Stimulated activated CD8-positive, alpha-beta memory T cell treated with anti-CD3 and anti-CD28 coated beads, Interleukin-4, amount 100 ng/mL, for 1 hour (primary cell): ENCODE results near the gene PRKCA.
A peak's percentile ranks its signal among the peaks of the same experiment; 100 is the strongest.

Experiments used
- DNase-seq, 2 donors: peaks; one replicate each; pipeline ENCODE4 v3.0.0-alpha.2; 2020; ENCODE audit warnings: low read depth in 2 of 2, low spot score in 1 of 2

PRKCA gene

GRCh38 chr17:66638707-66639479 lies 336.5 kb downstream of the PRKCA start:
- no peak for DNase-seq

DNA sequence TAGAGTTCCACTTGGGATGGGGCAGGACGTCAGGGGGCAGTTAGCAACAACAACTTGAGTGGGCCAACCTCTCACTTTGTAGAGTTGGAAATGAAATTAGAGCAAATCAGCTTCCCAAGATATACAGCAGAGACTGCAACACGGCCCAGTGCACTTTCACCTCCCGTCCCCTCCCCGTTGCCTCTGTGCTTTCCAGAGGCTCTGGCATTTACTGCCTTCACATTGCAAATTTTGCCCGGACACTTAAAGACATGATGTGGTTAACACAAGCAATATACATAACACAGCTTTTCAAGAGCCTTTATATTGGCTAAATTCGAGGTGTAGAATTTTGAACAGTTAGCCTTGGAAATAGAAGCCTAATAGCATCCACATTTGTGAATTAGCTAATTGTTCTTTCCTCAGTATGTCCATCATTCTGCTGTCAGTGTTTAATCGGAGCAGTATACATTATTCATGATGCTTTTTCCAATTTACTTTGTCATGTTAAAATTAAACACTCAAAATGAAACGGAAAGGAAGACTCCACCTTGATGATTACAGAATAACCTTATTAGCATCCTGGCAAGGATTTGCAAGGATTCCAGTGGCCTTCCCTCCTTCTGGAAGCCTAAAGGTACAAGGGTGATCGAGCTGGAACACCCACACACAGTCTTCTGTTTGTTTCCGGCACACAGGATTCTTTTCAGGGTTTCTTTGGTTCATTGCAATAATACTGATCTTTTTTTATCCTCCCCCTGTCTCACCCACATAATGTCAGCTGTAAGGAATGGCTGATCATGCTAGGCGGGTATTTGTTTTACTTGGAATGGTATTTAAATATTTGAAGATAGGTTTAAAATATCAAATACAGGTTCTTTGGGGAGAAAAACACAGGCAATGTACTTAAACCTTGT lies 341.6 kb downstream of the PRKCA start:
- DNase-seq: no peak

DNA sequence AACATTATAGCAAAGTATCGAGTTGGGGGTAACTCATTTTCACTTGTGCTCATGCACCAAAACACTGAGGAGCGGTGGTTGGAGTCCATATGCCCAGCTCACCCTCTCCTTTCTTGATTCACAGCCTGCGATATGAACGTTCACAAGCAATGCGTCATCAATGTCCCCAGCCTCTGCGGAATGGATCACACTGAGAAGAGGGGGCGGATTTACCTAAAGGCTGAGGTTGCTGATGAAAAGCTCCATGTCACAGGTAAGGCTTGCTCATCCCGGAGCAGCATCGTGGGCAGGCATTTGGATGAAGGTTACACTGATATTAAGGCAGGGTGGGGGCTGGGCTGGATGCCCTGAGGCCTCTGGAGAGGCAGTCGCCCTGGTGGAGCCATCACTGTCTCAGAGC lies 342.8 kb downstream of the PRKCA start:
- no peak for DNase-seq

GRCh38 chr17:66647391-66647983 lies 345.1 kb downstream of the PRKCA start:
- no peak for DNase-seq

DNA sequence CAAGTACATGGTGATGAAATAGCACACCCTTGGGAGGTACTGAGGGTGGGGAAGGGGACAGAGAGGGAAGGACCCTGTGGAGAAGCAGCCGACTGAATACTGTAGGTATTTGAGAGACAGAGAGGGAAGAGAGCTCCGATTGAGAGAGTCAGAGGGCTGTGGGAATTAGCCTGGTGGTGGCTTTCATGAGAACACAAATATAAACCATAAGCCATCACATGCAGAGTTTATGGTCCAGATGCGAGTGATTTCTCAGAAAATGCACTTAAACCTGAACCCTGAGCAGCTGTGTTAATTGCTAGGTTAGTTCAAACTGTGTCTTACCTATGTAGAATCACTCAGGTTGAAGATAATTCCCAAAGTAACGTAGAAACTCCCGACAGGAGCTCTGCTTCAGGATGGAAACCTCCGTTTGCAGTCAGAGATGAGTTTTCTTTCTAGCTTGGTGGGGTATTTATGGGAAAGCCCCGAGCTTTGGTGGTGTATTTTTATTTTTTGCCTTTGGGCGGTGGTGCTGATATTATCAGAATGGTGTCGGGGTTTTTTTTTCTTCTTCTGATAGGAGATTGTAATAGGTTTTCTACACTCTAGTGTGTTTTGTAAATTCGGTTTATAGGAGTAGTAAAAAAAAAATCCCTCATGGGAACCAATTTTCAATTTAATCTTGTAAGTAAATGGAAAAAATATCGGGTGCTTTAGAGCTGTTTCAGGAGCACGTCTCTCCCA lies 347.6 kb downstream of the PRKCA start:
- no peak for DNase-seq

DNA sequence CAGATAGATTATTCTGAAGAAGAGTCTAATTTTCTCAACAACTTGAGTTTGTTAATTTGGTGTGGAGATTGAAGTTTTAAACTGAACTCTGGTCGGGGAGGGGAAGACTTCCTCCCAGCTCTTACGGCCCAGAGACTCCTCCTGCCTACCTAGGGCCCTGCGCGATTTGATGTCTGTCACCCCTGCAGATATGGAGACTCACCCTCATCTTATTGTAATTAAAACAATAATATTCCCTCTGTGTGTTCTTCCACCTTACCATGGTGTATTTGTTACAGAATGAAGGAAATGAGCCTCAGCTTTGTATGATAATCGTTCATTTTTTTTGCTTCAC lies 348.1 kb downstream of the PRKCA start:
- DNase-seq: no peak

DNA sequence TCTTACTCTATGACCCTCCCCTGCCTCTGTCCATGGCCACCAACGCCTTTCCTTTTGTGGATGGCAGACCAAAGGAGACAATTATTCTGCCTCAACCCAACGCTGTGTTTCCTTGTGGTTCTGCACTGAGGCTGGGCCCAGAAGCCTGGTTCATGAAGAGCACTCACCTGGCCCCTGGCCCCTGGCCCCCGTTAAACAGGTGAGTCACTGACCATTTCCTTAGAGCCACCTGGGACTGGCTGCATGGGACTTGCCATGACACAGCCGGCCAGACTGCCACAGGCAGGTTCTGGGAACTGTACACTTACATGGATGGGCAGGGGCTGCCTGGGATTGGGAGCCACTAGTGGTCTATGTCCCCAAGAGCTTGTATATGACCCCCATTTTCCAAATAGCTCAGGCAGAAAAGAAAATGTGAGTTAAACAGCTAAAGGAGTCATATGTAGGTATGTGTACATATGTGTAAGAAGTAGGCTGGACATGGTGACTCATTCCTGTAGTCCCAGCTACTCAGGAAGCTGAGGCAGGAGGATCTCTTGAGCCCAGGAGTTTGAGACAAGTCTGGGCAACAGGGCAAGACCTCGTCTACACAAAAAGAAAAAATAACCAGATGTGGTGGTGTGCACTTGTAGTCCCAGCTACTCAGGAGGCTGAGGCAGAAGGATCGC lies 350.6 kb downstream of the PRKCA start:
- no peak for DNase-seq

- no peak for DNase-seq
These were observed 351.8 kb downstream of the PRKCA start for GRCh38 chr17:66654106-66654740.

DNA sequence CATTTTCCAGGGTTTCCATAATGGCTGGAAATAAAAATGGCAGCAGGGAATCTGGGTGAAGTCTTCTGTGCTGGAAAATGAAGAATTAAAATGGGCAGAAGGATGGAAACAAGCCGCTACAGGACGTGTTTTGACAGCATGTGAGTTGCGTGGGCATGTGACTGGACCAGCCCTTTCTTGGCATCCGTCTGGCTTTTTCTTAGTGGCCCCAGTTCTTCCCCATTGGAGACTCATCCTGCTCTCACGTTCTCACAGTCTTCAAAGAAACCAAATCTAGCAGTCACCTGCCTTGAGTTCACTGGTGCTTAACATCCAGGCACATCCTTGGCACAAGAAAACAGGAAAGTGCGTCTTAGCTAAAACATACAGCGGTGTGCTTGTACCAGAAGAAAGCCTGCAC lies 352.4 kb downstream of the PRKCA start:
- DNase-seq: no peak

DNA sequence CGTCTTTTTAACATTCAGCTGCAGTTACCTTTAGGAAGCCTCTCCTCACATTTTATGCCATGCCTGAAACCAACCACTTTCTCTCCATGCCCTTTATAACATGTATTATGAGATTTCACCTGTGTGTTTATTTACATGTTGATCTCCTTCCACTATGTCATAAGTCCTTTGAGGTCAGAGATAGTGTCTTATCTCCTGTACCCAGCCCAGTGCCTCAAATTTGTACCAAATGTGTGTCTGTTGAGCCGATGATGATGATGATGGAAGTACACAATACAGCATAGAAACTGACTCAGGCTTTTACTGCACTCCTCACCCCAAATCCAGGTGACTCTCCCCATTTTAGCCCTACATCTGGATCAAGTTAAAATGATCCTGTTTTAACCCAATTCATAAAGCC lies 353.0 kb downstream of the PRKCA start:
- DNase-seq: no peak

DNA sequence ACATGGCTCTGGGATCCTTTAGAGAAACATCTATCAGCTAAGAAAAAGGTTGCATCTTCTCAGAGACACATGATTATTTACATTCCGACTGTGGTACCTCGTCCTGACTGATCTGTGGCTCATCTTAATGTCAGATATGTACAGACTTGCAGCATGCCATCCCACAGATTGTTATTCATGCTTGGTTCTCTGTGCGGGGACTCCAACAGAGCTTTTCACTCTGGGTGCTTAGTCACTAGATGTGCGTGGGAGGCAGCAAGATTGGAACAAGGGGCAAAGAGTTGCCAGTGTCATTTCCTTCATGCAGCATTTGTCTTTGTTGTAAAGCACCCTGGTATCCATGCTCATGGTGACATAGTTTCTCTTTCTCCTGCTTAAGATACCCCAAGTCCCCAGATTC lies 353.4 kb downstream of the PRKCA start:
- DNase-seq: no peak

- DNase-seq: no peak
These were observed 359.2 kb downstream of the PRKCA start for GRCh38 chr17:66661411-66662256.

DNA sequence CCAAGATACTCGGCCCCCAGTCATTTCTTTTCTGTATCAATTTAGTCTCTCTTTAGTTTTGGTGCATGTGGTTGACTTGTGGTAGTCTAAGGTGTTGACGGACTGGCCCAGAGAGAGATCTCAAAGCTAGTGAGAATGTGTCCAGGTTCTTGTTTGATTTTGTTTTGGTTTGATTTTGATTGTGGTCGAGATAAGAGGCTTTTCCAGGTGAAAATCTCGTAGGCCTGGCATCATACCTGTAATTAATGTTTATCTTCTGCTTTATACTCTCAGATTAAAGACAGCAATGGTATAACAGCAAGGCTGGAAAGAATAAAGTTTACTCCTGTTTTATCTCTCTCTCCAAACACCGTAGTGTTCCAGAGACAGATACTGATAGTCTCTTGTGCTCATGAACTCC lies 360.1 kb downstream of the PRKCA start:
- no peak for DNase-seq

- no peak for DNase-seq
These were observed 360.7 kb downstream of the PRKCA start for GRCh38 chr17:66663041-66663606.

DNA sequence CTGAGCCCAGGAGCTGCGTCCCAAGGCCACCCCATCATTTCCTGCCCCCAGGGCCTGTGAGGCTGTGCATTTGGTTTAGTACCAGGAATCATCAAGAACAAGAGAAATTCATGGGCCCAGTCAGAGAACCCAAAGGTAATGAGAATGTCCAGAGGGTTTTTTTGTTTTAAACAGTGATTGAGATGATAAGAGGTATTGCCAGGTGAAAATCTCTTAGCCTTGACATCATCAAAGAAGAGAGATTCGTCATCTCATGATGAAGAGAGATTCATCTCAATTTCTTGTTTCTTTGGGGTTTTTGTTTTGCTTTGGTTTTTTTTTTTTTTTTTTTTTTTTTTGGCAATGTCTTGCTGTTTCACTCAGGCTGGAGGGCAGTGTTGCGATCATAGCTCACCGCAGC lies 361.9 kb downstream of the PRKCA start:
- no peak for DNase-seq

DNA sequence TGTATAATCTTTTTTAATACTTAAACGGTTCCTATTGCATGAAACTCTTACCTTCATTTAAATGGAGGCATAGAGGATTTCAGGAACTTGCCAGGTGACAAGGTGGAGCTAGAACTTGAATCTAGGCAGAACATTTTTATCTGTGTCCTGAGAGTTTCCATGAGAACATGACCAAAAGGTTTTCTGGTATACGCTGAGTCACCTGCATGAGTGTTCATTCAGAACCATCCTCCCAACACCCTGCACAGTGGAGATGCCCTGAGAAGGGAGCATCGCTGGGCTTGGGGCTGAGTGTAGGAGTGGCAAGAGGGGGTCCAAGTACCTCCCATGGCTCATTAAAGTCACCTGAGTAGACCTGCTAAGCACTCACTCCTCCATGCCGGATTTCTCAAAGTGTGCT lies 362.8 kb downstream of the PRKCA start:
- no peak for DNase-seq

DNA sequence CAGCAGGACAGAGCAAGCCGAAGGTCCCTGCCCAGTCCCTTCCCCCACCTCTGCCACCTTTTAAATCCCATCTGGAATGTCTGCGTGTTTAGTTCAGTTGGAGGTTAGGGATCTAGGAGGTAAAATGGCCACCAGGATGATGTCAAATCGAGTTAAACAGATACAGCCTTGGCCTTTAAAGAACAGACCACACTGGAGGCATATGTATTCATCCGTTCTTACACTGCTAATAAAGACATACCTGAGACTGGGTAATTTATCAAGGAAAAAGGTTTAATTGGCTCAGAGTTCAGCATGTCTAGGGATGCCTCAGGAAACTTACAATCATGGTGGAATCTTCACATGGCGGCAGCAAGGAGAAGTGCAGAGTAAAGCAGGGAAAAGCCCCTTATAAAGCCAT lies 364.7 kb downstream of the PRKCA start:
- DNase-seq: no peak

DNA sequence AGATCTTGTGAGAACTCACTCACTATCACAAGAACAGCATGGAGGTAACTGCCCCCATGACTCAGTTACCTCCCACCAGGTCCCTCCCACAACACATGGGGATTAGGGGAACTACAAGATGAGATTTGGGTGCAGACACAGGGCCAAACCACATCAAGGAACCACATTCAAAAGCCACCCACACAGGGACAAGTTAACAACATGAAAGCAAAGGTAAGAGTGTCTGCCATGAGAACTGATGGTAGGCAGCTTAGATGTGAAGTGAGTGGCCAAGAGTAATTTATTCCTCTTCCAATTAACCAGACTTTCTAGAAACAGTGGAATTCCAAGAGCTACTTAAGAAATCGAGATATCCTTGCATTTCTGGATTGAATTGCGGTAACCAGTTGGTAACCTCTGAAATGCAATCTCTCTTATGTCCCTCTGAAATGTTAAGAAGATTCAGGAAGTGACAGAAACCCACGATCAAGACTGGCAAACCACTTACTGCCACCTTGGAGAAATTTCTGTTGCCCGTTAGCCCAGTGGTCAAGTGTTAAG lies 365.1 kb downstream of the PRKCA start:
- DNase-seq: peak in 1 of 2 donors; percentile 37

- DNase-seq: no peak
These were observed 367.8 kb downstream of the PRKCA start for GRCh38 chr17:66670206-66670605.
